ENCODE measurements around the gene PPP3CA. TPM values are rescaled to one million over a fixed set of nuclear protein-coding genes. Genes with fewer than 3 reads are reported as not detected.
"Not testable (repeated sequence)": the region's sequence is repeated elsewhere in the genome, so short reads cannot be mapped to it uniquely, and the experiment has no call there.

PPP3CA gene
- total RNA-seq, 2 experiments from 2014 or later = 24.6 to 25.9 TPM

- ChIA-PET POLR2A (no interaction called here), CTCF (interaction anchor here (1.2 to 1.3 kb wide), 2 partner anchors 10 to 31 kb away, joined by 3 to 4 read pairs; no protein-coding TSS in a partner anchor)
- H3K27me3 Mint-ChIP-seq = no peaks in the 10 kb centered on the region
- H3K4me1 Mint-ChIP-seq = peaks cover 16% of the 10 kb centered on the region
- H3K4me3 Mint-ChIP-seq = no peak overlapping the region
- H3K9me3 Mint-ChIP-seq = peaks cover 2% of the 10 kb centered on the region
- no peaks in the 10 kb centered on the region for H3K36me3 Mint-ChIP-seq (ENCODE audit: low read depth)
- peak overlapping the region; percentile 33 for H3K27ac Mint-ChIP-seq
- DNase-seq = no peak
Observed at GRCh38 chr4:101009471-101009870, 337.9 kb downstream of the PPP3CA start.

- Mint-ChIP-seq H3K4me1 (peaks cover 16% of the 10 kb centered on the region), H3K36me3 (ENCODE audit: low read depth) (no peaks in the 10 kb centered on the region), H3K27me3 (peaks cover under 1% of the 10 kb centered on the region), H3K9me3 (peaks cover 5% of the 10 kb centered on the region), H3K27ac (no peak overlapping the region), H3K4me3 (no peak overlapping the region)
- ChIA-PET CTCF (interaction anchor here (1.2 kb wide), 1 partner anchor 30 kb away, joined by 3 read pairs; no protein-coding TSS in a partner anchor), POLR2A (no interaction called here)
- DNase-seq = no peak
Observed at GRCh38 chr4:101008503-101008902, 338.8 kb downstream of the PPP3CA start.

GRCh38 chr4:101005659-101006058 lies 341.7 kb downstream of the PPP3CA start:
- no peak overlapping the region for H3K27ac Mint-ChIP-seq
- H3K27me3 Mint-ChIP-seq = peaks cover 2% of the 10 kb centered on the region
- DNase-seq = no peak
- no peaks in the 10 kb centered on the region for H3K36me3 Mint-ChIP-seq (ENCODE audit: low read depth)
- ChIA-PET CTCF (no interaction called here), POLR2A (no interaction called here)
- peaks cover 13% of the 10 kb centered on the region for H3K4me1 Mint-ChIP-seq
- no peak overlapping the region for H3K4me3 Mint-ChIP-seq
- peaks cover 6% of the 10 kb centered on the region for H3K9me3 Mint-ChIP-seq

GRCh38 chr4:101000496-101000895 lies 346.8 kb downstream of the PPP3CA start:
- H3K27ac Mint-ChIP-seq = no peak overlapping the region
- no peak overlapping the region for H3K4me3 Mint-ChIP-seq
- H3K36me3 Mint-ChIP-seq (ENCODE audit: low read depth) = no peaks in the 10 kb centered on the region
- POLR2A ChIA-PET = no interaction called here
- no peaks in the 10 kb centered on the region for H3K4me1 Mint-ChIP-seq
- no peak for DNase-seq
- H3K27me3 Mint-ChIP-seq = peaks cover 7% of the 10 kb centered on the region
- CTCF ChIA-PET = no interaction called here
- H3K9me3 Mint-ChIP-seq = peaks cover 6% of the 10 kb centered on the region

GRCh38 chr4:100995671-100996070 lies 351.7 kb downstream of the PPP3CA start:
- POLR2A ChIA-PET = no interaction called here
- no peak for DNase-seq
- Mint-ChIP-seq H3K9me3 (no peaks in the 10 kb centered on the region), H3K4me1 (no peaks in the 10 kb centered on the region), H3K27ac (no peak overlapping the region), H3K27me3 (peaks cover 4% of the 10 kb centered on the region), H3K36me3 (ENCODE audit: low read depth) (no peaks in the 10 kb centered on the region), H3K4me3 (no peak overlapping the region)
- CTCF ChIA-PET = no interaction called here

- H3K36me3 Mint-ChIP-seq (ENCODE audit: low read depth); CTCF ChIA-PET: not testable (repeated sequence)
Observed at GRCh38 chr4:100995002-100995401, 352.3 kb downstream of the PPP3CA start.

GRCh38 chr4:100991332-100992069 lies 355.8 kb downstream of the PPP3CA start:
- H3K27me3 Mint-ChIP-seq; H3K36me3 Mint-ChIP-seq (ENCODE audit: low read depth); H3K27ac Mint-ChIP-seq; H3K4me3 Mint-ChIP-seq; H3K9me3 Mint-ChIP-seq; DNase-seq; POLR2A ChIA-PET; H3K4me1 Mint-ChIP-seq: not testable (repeated sequence)
- CTCF ChIA-PET = interaction anchor here (1.2 kb wide), 1 partner anchor 11 kb away, joined by 3 read pairs; no protein-coding TSS in a partner anchor

More at GRCh38 chr4:100995002-100995401, 352.3 kb downstream of the PPP3CA start:
- DNase-seq, H3K9me3 Mint-ChIP-seq, H3K27me3 Mint-ChIP-seq, H3K4me1 Mint-ChIP-seq, H3K4me3 Mint-ChIP-seq, POLR2A ChIA-PET, H3K27ac Mint-ChIP-seq: not testable (repeated sequence)

- H3K27ac Mint-ChIP-seq = no peak overlapping the region
- H3K36me3 Mint-ChIP-seq (ENCODE audit: low read depth) = no peaks in the 10 kb centered on the region
- H3K9me3 Mint-ChIP-seq = no peaks in the 10 kb centered on the region
- ChIA-PET CTCF (no interaction called here), POLR2A (no interaction called here)
- no peak for DNase-seq
- H3K27me3 Mint-ChIP-seq = peaks cover 9% of the 10 kb centered on the region
- H3K4me3 Mint-ChIP-seq = no peak overlapping the region
- no peaks in the 10 kb centered on the region for H3K4me1 Mint-ChIP-seq
Observed at GRCh38 chr4:100989401-100989800, 357.9 kb downstream of the PPP3CA start.

GRCh38 chr4:100988876-100989275 lies 358.4 kb downstream of the PPP3CA start:
- CTCF ChIA-PET = no interaction called here
- H3K4me1 Mint-ChIP-seq = no peaks in the 10 kb centered on the region

GRCh38 chr4:100986360-100986868 lies 360.9 kb downstream of the PPP3CA start:
- CTCF ChIA-PET = interaction anchor here (1.1 kb wide), 1 partner anchor 33 kb away, joined by 4 read pairs; no protein-coding TSS in a partner anchor
- POLR2A ChIA-PET = no interaction called here
- Mint-ChIP-seq H3K4me1 (no peaks in the 10 kb centered on the region), H3K36me3 (ENCODE audit: low read depth) (no peaks in the 10 kb centered on the region), H3K27ac (no peak overlapping the region), H3K27me3 (peaks cover 9% of the 10 kb centered on the region), H3K4me3 (no peak overlapping the region), H3K9me3 (no peaks in the 10 kb centered on the region)
- no peak for DNase-seq

More at GRCh38 chr4:100988876-100989275, 358.4 kb downstream of the PPP3CA start:
- H3K27me3 Mint-ChIP-seq = peaks cover 9% of the 10 kb centered on the region
- no peak overlapping the region for H3K4me3 Mint-ChIP-seq
- no peak overlapping the region for H3K27ac Mint-ChIP-seq
- POLR2A ChIA-PET = no interaction called here
- H3K36me3 Mint-ChIP-seq (ENCODE audit: low read depth) = no peaks in the 10 kb centered on the region
- no peak for DNase-seq
- no peaks in the 10 kb centered on the region for H3K9me3 Mint-ChIP-seq

GRCh38 chr4:100985576-100985975 lies 361.8 kb downstream of the PPP3CA start:
- Mint-ChIP-seq H3K4me3 (no peak overlapping the region), H3K9me3 (no peaks in the 10 kb centered on the region), H3K27me3 (peaks cover 9% of the 10 kb centered on the region), H3K4me1 (no peaks in the 10 kb centered on the region), H3K27ac (no peak overlapping the region), H3K36me3 (ENCODE audit: low read depth) (no peaks in the 10 kb centered on the region)
- CTCF ChIA-PET = no interaction called here
- POLR2A ChIA-PET = no interaction called here
- DNase-seq = no peak

GRCh38 chr4:100984901-100985300 lies 362.4 kb downstream of the PPP3CA start:
- H3K27me3 Mint-ChIP-seq = peaks cover 9% of the 10 kb centered on the region
- DNase-seq = no peak
- no peak overlapping the region for H3K4me3 Mint-ChIP-seq
- ChIA-PET CTCF (no interaction called here), POLR2A (no interaction called here)
- no peaks in the 10 kb centered on the region for H3K36me3 Mint-ChIP-seq (ENCODE audit: low read depth)
- H3K9me3 Mint-ChIP-seq = no peaks in the 10 kb centered on the region
- H3K4me1 Mint-ChIP-seq = no peaks in the 10 kb centered on the region
- H3K27ac Mint-ChIP-seq = no peak overlapping the region

GRCh38 chr4:100983426-100983825 lies 363.9 kb downstream of the PPP3CA start:
- ChIA-PET POLR2A (no interaction called here), CTCF (no interaction called here)
- H3K4me3 Mint-ChIP-seq = no peak overlapping the region
- no peak overlapping the region for H3K27ac Mint-ChIP-seq
- no peaks in the 10 kb centered on the region for H3K9me3 Mint-ChIP-seq
- H3K27me3 Mint-ChIP-seq = peaks cover 7% of the 10 kb centered on the region
- no peaks in the 10 kb centered on the region for H3K36me3 Mint-ChIP-seq (ENCODE audit: low read depth)
- no peaks in the 10 kb centered on the region for H3K4me1 Mint-ChIP-seq
- DNase-seq = no peak

GRCh38 chr4:100982345-100982744 lies 365.0 kb downstream of the PPP3CA start:
- H3K27ac Mint-ChIP-seq = no peak overlapping the region
- H3K36me3 Mint-ChIP-seq (ENCODE audit: low read depth) = no peaks in the 10 kb centered on the region
- POLR2A ChIA-PET = no interaction called here
- CTCF ChIA-PET = interaction anchor here (0.6 to 0.7 kb wide), 2 partner anchors 811 to 1387 kb away, joined by 4 read pairs; no protein-coding TSS in a partner anchor
- H3K4me3 Mint-ChIP-seq = no peak overlapping the region
- no peaks in the 10 kb centered on the region for H3K9me3 Mint-ChIP-seq
- peaks cover 9% of the 10 kb centered on the region for H3K27me3 Mint-ChIP-seq
- no peak for DNase-seq
- no peaks in the 10 kb centered on the region for H3K4me1 Mint-ChIP-seq
